Activated CD4-positive, CD25-positive, alpha-beta regulatory T cell treated with anti-CD3 and anti-CD28 coated beads, Interleukin-2, amount 50 U/mL, for 72 hours (primary cell): ENCODE measurements around the gene HOXC5.
A peak's percentile ranks its signal among the peaks of the same experiment; 100 is the strongest.

Source experiments
- DNase-seq: peaks from one replicate; pipeline ENCODE4 v3.0.0; 2021

The HOXC5 gene

DNA sequence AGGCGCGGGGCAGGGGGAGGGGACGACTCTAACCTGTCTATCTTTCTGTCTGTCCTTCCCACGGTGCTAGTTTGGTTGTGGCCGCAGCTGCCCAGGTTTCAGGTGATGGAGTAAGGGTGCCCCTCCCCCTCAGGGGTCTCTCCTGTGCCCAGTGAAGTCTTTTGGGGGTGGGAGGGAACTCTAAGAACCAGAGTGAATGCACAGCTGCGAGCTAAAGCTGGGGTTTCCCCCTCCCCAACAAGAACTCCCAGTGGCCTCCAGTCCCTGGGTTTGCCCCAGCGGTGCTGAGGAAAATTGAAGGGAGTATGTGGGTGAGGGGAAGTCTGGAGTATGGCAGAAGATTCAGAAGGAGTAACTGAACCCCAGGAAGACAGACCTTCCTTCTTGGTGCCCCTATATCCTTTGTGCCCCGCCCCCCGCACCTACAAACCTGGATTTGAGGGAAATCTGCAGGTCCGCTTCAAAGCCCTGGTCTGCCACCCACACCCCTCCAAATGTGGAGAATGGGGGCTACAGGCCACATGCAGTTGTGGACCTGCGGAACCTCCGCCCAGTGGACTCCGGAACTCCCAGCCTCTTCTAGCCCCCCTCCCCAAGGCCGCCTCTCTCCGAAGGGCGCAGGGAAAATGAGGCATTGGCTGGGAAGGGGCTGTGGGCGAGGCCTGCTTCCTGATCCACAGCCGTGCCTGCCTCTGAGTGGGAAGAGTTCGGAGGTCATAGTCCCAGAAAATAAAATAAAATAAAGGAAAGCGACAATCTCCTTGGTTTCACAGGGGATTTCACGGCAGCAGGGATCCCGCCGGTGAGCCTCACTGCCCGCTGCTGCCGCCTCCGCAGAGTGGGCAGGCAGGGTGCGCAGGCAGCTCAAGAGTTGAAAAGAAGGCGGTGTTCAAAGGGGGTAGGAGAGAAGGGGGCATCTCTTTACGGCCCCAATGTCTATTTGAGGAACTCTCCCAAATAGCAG, 36.3 kb upstream of the HOXC5 start:
- DNase-seq = no peak

DNA sequence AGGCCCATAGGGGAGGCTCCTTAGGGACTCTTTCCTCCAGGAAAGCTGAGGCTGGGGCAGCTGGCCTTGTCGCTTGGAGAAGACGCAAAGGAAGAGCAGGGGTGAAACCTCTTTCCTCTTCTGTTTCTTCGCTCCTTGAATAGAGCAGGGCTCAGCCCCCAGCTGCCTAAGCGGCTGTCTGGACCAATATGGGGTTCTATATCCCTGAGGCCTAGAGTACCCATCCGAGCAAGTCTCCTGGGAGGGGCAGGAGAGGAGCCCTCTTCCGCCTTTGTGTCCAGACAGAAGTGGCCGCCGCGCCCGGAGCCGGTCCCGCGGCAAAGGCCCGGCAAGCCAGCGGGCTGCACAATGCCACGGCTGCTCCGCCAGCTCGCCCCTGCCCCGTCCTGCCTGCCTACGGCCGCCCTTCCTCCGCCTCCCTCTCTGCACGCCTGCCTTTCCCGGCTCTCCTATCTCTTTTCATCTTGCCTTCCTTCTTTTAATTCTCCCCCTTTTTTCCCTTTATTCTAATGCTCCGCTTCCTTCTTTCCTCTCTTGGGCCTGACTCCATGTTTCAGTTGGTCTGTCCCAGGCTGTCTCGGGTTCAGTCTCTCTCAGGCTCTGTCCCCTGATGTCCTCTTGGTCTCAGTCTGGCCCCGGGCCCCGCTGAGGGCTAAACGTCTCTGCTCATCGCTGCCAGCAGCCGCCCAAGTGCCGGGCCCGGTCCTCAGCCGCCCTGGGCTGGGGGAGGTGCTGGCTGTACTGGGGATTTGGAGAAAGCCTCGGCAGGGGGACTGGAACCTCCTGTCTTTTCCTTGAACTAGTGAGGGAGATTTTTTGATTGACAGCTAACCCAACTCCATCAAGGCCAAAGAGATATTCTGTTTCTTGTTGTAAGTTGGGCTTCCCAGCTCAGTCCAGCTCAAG, 35.4 kb upstream of the HOXC5 start:
- no peak for DNase-seq

DNA sequence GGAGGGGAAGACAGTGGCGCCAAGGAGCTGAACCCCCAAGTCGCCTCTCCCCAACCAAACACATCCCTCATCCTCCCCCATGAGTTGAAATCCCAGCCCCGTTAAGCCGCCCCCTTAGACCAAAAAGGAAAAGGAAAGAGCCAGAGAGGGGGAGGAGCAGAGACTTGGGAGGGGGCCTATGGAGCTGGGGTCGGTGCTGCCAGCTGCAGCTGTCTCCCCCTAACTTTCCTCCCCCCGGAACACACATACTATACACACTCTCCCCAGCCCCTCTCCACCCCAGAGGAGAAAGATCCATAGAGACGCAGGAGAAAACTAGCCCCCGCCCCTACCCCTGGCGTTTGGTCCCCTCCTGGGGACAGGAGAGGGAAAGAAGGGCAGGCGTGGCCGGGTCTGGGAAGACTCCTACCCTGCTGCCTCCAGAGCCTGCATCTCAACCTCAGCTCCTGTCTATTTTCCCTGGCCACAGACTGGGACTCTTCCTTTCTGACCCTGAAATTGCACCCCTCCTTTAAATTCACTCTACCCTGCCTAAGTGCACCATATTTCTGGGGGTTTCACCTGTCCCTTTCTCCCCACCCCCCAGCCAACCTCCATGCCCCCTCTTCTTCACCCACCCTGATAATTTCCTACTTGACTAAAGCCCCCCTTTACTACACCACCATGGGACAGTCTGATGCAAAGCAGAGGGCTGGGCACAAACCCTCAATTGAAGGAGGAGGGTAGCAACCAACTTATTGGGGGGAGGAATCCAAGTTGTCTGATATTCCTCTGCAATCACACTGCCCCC, 34.5 kb upstream of the HOXC5 start:
- no peak for DNase-seq

DNA sequence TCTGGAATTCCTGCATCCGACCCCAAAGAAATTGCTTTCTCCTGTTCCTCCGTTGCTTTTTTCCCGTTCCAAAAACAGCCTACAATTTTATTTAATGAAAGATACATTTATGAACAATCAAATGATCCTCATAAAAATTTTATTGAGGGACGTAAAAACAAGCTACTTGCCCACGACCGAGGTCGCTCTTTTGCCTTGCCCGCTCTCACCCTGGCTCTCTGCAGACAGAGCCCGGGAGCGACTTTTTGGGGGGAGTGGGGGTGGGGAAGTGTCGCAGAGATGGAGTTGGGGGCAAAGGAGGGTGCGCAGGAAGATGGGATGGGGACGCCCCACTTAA, 34.0 kb upstream of the HOXC5 start:
- DNase-seq = no peak

DNA sequence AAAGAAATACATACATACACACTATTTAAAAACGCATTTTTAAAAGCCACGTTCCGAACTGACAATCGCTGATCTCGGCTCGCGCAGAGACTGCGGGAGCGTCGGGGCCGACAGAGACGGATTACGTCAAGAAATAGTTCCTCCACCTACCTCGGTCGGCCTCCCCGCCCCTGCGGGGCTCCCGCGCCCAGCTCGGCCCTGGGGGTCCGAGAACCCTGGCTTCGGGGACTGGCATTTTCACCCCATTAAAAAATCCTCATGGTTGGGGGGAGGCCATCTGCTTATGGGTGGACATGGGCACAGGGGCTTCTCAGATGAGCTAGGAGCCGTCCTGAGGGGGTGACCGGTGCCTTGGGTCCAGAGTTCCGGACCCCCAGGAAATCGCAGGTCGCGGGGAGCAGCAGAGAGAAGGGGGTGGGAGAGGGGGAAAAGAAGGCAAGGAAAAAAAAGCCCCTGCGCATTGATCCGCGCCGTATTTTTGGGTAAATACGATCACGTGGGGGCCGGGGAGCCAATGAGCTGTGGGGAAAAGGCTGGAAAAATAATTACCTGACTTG, 33.2 kb upstream of the HOXC5 start:
- DNase-seq = no peak

DNA sequence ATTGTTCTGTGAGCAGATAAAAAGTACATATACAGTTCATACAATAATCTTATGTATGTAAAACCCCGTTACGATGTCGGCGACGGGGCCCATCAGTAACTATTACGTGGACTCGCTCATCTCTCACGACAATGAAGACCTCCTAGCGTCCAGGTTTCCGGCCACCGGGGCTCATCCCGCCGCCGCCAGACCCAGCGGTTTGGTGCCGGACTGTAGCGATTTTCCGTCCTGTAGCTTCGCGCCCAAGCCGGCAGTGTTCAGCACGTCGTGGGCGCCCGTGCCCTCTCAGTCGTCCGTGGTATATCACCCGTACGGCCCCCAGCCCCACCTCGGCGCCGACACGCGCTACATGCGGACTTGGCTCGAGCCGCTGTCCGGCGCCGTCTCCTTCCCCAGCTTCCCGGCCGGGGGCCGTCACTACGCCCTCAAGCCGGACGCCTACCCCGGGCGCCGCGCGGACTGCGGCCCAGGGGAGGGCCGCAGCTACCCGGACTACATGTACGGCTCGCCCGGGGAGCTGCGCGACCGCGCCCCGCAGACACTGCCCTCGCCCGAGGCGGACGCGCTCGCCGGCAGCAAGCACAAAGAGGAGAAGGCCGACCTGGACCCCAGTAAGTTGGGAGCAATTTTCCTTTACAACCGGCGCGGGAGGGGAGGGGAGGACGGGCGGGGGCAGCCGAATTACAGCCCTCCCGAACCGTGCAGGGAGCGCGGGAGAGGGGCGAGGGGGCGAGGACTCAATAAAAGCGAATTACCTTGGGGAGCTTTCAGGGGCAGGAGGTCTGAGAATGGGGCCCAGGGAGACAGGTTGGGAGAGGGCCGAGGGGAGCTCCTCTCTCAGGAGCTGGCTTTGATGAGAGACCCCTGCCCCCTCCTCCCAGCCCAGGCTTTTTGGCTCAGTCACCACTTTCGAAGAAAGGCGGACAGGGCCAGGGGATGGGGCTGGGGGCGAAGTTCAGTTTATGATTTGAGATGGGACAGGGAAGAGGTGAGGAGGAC, 32.4 kb upstream of the HOXC5 start, which contains the start of gene HOXC9:
TSS of gene HOXC9 (plus strand) at position 46 of the 999 bp plus-strand sequence. CDS start at position 74, 28 bp downstream.
- no peak for DNase-seq

DNA sequence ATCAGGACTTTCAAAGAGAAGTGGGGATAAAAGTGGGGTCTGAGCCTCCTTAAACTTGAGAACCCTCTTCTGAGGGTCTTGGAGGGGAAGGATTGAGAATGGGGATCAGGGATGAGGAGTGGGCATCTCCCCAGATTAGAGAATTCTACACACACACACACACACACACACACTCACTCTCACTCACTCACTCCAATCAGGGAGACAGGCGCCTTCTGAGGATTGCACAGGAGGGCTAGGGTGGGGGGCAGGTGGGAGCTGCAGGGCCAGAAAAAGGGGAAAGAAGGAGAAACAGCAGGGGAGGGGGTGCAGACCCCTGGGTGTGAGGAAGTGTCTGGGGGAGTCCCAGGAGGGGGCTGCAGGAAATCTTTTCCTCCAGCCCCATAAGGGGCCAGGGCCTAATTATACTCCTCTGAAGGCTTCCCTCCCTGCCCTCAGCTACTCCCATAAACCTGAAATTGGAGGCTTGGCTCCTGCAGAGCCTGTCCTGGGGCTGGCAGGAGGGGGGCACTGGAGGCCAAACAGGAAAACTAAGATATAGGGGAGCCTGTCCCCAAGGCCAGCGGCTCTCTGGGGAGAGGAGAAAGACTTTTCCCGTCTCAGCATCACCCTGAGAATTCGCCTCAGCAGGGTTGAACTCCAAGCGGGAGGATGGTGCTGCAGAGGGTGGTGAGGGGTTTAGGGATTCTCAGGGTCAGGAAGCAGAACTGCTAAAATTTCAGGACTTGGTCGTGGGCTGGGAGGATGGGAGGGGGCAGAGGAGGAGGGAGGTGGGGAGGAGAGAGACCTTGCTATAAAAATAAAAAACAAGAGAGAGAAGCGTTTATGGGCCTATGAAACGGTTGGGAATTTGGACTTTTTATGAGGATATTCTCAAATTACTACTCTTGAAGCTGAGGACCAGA, 31.3 kb upstream of the HOXC5 start:
- DNase-seq = no peak

DNA sequence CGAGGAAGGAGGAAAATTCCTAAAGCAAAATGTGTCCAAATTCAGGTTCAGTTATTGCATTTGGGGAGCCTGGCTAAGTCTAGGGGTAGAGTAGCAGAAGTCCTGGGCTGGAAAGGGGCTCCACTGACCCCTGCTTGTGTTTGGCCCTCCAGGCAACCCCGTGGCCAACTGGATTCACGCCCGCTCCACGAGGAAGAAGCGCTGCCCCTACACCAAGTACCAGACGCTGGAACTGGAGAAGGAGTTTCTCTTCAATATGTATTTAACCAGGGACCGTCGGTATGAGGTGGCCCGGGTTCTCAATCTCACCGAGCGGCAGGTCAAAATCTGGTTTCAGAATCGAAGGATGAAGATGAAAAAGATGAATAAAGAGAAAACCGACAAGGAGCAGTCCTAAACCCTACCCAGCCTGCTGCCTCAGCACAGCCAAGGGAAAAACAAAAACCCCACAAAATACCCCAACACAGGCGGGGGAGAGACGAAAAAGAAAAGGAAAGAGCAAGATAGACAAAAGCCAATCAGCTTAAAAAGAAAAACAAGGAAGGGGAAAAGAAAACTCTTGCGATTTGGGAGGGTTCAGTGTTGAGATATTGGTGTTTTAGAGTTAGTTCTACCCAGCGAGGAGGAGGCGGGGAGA, 30.5 kb upstream of the HOXC5 start:
- DNase-seq = no peak

DNA sequence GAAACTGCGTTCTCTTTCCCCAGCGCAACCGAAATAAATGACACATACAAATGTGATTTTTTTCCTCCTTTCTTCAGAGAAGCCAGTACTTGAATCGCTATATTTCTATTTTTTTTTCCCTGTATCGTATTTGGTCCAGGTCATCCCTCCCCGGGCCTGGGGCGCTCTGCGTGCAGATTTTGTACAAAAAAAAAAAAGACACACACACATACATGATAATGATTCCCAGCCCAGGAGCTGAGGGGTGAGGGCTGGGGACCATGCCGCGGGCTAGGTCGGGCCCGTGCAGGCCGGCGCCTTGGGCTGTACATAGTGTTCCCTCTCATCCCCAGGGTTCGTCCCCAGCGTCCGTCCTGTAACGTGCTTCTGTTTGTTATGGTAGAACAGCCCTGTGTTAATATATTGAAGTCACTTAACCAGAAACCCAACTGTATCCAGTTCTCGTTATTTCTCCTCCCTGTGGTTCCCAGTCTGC, 29.9 kb upstream of the HOXC5 start:
- DNase-seq = no peak

DNA sequence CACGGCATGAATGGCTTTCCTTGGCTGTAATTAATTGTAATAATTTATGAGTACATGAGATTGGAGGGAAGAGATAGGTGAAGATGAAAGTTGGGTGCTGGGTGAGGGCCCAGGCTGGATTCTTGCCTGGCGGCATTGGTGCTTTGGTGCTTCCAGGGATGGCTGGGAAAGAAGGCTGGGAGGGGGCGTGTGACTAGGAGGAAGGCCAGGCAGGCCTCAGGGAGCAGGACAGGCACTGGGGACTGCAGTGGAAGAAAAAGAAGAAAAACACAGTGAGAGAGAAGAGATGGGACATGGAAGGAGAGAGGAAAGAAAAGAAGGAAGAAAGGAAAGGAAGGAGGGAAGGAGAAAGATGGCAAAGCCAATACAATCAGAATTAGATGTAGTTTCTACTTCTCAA, 29.2 kb upstream of the HOXC5 start:
- DNase-seq = no peak

DNA sequence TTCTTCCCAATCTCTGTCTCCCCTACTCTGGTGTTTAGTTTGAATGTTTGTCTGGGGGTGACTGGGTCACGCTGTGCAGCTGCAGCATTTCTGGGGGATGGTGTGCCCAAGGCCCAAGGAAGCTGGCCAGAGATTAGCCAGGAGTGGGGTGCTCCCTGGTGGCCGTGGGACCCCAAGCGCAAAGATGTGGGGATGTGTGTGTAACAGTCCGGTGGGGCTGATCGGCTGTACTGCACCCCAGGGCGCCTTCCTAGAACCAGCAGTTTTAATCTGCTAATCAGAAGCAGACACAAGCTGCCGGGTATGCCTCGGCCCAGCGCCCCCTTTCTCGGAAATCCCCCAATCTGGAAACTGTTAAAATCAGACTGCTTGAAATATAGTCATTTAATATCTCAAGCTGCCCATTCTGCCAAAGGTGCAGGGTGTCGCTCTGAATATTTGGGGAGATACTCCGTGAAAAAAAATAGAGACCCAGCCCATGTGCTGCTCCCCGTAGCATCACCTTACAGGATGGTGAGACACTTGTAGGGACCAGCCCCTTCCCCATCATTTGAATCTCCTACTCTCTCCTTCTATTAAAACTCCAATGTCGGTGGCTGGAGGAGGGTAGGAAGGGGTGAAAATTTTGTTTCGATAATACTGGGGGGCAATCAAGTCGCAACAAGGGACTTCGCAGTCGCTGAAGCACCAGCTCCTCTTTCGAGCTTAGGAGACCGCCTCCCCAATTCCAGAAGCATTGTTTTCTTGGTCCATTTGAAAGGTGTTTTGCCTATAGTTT, 28.6 kb upstream of the HOXC5 start:
- no peak for DNase-seq

DNA sequence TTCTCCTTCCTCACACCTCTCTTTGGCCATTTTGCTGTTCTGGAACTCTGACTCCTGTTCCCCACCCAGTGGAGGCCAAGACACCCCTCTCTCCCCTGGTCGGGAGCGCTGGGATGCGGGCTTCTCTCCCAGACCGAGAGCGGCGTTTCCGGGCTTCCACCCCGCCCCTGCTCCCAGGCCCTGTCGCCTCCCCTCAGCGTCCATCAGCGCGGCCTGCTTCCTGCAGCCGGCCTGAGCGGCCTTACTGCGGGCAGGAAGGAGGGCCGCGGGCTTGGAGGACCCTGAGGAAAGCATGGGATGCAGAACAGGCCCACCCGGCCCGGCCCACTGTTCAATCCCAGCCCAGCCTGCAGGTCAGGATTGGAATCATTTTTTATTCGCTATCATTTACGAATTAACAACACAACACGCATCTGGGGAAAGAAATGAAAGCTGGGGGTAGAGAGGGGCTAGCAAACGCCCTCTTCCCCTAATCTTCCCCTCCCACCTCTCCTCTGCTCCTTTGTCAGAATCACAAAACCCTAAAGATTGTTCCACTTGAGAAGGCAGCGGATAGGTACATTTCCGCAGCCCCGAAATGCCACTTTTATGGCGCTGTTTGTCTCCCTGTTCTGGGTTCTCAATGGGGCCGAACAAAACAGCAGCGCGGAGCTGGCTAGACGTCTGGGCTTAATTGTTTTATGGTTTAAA, 27.9 kb upstream of the HOXC5 start:
- no peak for DNase-seq

DNA sequence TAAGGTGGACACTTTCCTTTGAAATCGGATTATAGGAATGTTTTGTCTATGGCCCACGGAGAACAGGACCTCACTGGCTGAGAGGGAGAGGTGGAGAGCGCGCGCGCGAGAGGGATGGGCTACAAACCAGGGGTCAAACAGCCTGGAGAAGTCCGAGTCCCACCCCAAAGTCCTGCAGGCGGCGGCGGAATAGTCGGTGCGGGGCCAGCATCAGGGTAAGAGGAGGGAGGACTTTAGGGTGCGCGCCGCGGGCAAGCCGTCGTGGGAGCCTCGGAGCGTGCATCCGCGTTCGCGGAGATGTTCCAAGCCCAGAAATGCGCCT, 27.4 kb upstream of the HOXC5 start:
- no peak for DNase-seq

DNA sequence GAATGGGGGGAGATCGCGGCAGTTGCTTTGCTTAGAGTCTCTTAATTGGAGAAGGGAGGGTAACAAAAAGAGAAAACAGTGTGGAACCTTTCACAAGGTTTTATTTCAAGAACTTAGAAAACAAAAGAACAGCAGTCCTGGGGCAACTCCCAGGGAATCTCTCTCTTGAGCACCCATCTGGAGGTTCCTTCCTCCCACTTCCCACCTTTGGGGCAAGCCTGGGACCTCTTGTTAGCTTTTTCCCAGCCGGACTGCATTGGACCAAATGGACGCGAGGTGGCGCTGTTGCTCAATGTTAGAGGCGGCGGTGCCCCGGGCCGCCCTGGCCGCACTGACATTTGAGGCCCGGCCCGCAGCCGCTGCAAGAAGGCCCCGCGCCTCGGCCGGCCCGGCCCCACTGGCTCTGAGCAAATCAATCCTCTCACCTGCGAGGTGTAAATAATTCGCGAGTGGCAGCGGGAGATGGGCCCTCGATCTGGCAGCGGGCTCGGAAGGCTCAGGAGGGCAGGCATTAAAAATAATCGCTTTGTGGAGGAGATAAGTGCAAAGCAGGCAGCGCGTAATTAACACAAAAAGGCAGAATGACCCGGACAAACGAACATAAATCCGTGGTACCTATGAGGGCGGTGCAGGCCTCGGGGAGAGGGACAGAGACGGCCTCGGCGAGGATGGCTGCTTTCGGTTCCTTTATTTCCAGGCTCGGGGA, 26.8 kb upstream of the HOXC5 start:
- DNase-seq = peak; percentile 89

DNA sequence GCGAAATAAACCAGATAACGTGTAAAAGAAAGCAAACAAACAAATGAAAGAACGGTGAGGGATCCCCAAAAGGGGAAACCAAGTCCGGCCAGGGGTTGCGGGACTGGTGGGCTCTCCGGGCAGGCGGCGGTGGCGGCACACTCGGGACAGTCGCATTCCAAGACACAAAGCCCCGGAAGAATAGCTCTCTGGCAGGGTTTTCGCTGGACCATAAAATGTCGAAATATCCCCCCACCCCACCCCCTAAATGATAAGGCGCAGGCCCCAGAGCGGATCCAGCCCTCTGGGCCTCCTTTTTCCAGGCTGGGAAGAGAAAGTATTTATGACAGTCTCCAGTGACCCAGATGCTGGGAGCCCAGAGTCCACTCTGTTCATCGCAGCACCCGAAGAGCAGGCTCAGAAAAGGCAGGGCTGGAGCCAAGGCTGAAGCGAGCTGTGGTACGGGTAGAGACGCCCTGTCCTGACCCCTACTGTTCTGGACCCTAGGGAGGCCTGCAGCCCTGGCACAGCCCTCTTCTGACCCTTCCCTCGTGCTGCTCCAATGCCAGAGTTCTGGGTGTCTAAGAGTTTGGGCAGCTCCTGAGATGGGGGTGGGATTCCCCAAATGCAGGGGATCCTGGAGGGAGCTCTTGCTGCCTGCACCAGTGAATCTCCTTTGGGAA, 26.2 kb upstream of the HOXC5 start:
- no peak for DNase-seq

DNA sequence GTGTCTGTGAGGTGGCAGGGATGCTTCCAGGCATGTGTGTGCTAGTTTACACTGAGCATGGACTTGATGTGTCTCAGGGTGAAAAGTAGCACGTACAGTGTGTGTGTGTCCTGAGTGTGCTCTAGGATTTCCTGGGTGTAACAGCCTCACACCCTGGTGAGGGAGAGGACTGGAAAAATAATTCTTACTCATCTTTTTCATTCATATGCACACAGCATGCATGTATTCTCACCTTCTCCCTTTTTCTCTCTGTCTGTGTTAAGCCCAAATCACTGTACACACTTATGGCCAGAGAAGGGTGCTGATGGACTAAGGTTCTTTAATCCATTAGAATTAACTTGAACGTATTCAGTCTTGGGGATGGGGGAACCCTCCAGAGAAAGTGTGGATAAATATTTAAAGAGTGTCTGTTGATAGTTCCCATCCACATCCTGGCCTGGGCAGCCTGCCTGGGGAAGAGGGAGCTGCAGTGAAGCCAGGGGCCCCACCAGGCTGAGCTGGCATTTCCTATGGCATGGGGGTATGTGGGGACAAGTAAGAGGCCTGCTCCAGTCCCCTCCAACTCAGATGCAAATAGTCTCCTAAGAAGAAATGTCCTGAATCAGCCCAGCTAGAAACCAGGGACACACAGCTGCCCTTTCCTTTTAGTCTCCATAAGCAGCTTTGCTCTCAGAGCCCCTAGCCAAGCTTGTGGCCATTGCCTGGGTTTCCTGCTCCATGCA, 25.2 kb upstream of the HOXC5 start:
- no peak for DNase-seq

DNA sequence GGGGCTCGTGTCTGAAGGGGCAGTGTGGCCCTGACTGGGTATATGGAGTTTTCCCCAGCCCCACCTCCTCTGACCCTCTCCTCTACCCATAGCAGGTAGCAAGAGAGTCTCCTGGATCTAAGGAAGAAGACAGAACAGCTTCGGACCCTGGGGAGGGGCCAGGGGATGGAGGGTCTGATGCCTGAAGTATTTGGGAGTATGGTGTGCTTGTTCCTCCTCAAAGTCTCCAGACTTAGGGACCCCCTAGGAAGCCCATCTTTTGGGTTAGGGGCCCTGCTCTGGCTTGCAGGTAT, 24.6 kb upstream of the HOXC5 start:
- no peak for DNase-seq
